H1 (cell line): Measurements from ENCODE around the gene SPSB2. TPM values are rescaled to one million over a fixed set of nuclear protein-coding genes. Genes with fewer than 3 reads are reported as not detected.

Experiments
- CTCF ChIA-PET: fragments of 300-600 bp; sonication (Branson Sonifier 250); formaldehyde crosslinking; loops from one replicate; lab custom pipeline; 2021; ENCODE audit not compliant: partially characterized antibody; lab: Charles Lee
- POLR2A ChIA-PET: fragments of 300-600 bp; sonication (Branson Sonifier 250); formaldehyde crosslinking; loops from one replicate; lab custom pipeline; 2021; ENCODE audit warnings: inconsistent platforms; ENCODE audit not compliant: partially characterized antibody; lab: Charles Lee
- DNase-seq, 2 experiments: peaks; one replicate each; pipeline versions ENCODE4 v3.0.0 to v3.0.0-alpha.2; 2010 to 2022; ENCODE audit warnings: low spot score in 2 of 2, low read depth in 1 of 2, mixed read lengths in 1 of 2
- FAIRE-seq: peaks from 2 replicates; lab custom pipeline; 2011; peaks lifted over from hg19 to GRCh38; lab: Jason Lieb, UNC
- H2AFZ ChIP-seq: 2 replicates; pipeline ENCODE4 v1.8.1; 2012; ENCODE audit warnings: low read length, inconsistent platforms
- H2AK5ac ChIP-seq: 2 replicates; pipeline ENCODE4 v1.6.1; 2013; ENCODE audit warnings: low read depth, low read length
- H2BK120ac ChIP-seq: replicated peaks from 2 replicates; pipeline ENCODE3; 2013; ENCODE audit warnings: low read depth, low read length, inconsistent platforms
- H2BK12ac ChIP-seq: 2 replicates; pipeline ENCODE4 v1.6.1; 2013; ENCODE audit warnings: low read depth, low read length
- H2BK15ac ChIP-seq: 2 replicates; pipeline ENCODE4 v1.6.1; 2013; ENCODE audit warnings: low read length
- H2BK20ac ChIP-seq: 2 replicates; pipeline ENCODE4 v1.6.1; 2013; ENCODE audit warnings: low read length
- H2BK5ac ChIP-seq: 2 replicates; pipeline ENCODE4 v1.6.1; 2013; ENCODE audit warnings: low read depth, low read length
- H3K14ac ChIP-seq: 2 replicates; pipeline ENCODE4 v1.6.1; 2013; ENCODE audit warnings: inconsistent platforms; ENCODE audit not compliant: insufficient read length
- H3K18ac ChIP-seq: 2 replicates; pipeline ENCODE4 v1.6.1; 2013; ENCODE audit warnings: low read length; ENCODE audit errors: extremely low read depth
- H3K23ac ChIP-seq: 2 replicates; pipeline ENCODE4 v1.6.1; 2013; ENCODE audit warnings: inconsistent platforms; ENCODE audit not compliant: insufficient read length
- H3K23me2 ChIP-seq: 2 replicates; pipeline ENCODE4 v1.6.1; 2013; ENCODE audit warnings: low read depth, low read length
- H3K27ac ChIP-seq: 2 replicates; pipeline ENCODE4 v1.6.1; 2011; ENCODE audit warnings: low read depth, low read length, inconsistent platforms
- H3K27me3 ChIP-seq, 4 experiments: replicated peaks in 1 of 4; 1 replicate in 1 of 4; 2 replicates in 3 of 4; pipeline versions ENCODE4 v1.6.1 to v1.8.1; 2011 to 2013; ENCODE audit warnings: low read length in 3 of 4, mild to moderate bottlenecking in 3 of 4, inconsistent platforms in 2 of 4, mixed read lengths in 2 of 4, moderate library complexity in 1 of 4; ENCODE audit not compliant: control insufficient read depth in 3 of 4, insufficient read depth in 3 of 4; ENCODE audit errors: extremely low read depth in 1 of 4
- H3K36me3 ChIP-seq, 4 experiments: 2 replicates each; pipeline versions ENCODE4 v1.6.1 to v1.8.1; 2011 to 2013; ENCODE audit warnings: mild to moderate bottlenecking in 4 of 4, low read length in 3 of 4, moderate library complexity in 2 of 4, control low read depth in 1 of 4, inconsistent platforms in 1 of 4; ENCODE audit not compliant: insufficient read depth in 4 of 4, control insufficient read depth in 2 of 4
- H3K4ac ChIP-seq: replicated peaks from 2 replicates; pipeline ENCODE3; 2013; ENCODE audit warnings: low read length, low read depth, mixed read lengths, inconsistent platforms; ENCODE audit not compliant: insufficient read length
- H3K4me1 ChIP-seq, 4 experiments: replicated peaks in 1 of 4; 1 replicate in 1 of 4; 2 replicates in 3 of 4; pipeline versions ENCODE4 v1.6.1 to v1.8.1; 2011 to 2013; ENCODE audit warnings: low read length in 3 of 4, inconsistent platforms in 2 of 4, mixed read lengths in 1 of 4; ENCODE audit not compliant: insufficient read depth in 4 of 4, control insufficient read depth in 3 of 4
- H3K4me2 ChIP-seq, 2 experiments: 2 replicates each; pipeline versions ENCODE4 v1.6.1 to v1.8.1; 2011 to 2013; ENCODE audit warnings: low read depth in 2 of 2, low read length in 2 of 2, control low read depth in 1 of 2, inconsistent platforms in 1 of 2, mild to moderate bottlenecking in 1 of 2; ENCODE audit not compliant: insufficient read depth in 1 of 2
- H3K4me3 ChIP-seq, 4 experiments: fragments of 200-600, 300-600 bp in 1 of 4; sonication (generic), shearing (Covaris generic), sonication (Bioruptor Twin) in 1 of 4; 2 replicates each; pipeline versions ENCODE4 v1.5.1 to v1.8.1; 2011 to 2016; ENCODE audit warnings: low read length in 4 of 4, low read depth in 3 of 4, control low read depth in 2 of 4, inconsistent platforms in 2 of 4, mild to moderate bottlenecking in 2 of 4, mixed read lengths in 1 of 4, moderate library complexity in 1 of 4; ENCODE audit not compliant: insufficient read depth in 2 of 4; ENCODE audit errors: extremely low read depth in 1 of 4
- H3K56ac ChIP-seq: replicated peaks from 2 replicates; pipeline ENCODE3; 2013; ENCODE audit warnings: low read depth, mild to moderate bottlenecking, mixed read lengths, low read length, inconsistent platforms; ENCODE audit not compliant: insufficient read length
- H3K79me1 ChIP-seq: 2 replicates; pipeline ENCODE4 v1.6.1; 2013; ENCODE audit warnings: low read depth, low read length, control low read depth
- H3K79me2 ChIP-seq, 2 experiments: 2 replicates each; pipeline versions ENCODE4 v1.6.1 to v1.8.1; 2012 to 2013; ENCODE audit warnings: low read length in 2 of 2, mild to moderate bottlenecking in 2 of 2, inconsistent platforms in 1 of 2; ENCODE audit not compliant: insufficient read depth in 2 of 2, control insufficient read depth in 1 of 2
- H3K9ac ChIP-seq, 4 experiments: replicated peaks in 1 of 4; 1 replicate in 1 of 4; 2 replicates in 3 of 4; pipeline versions ENCODE4 v1.6.1 to v1.8.1; 2011 to 2013; ENCODE audit warnings: low read depth in 3 of 4, low read length in 3 of 4, control low read depth in 2 of 4, mild to moderate bottlenecking in 2 of 4, moderate library complexity in 2 of 4, inconsistent platforms in 1 of 4; ENCODE audit errors: extremely low read depth in 1 of 4
- H3K9me3 ChIP-seq, 2 experiments: 2 replicates each; pipeline versions ENCODE4 v1.6.1 to v1.8.1; 2012 to 2013; ENCODE audit warnings: mild to moderate bottlenecking in 2 of 2, moderate library complexity in 2 of 2, control low read depth in 1 of 2, inconsistent platforms in 1 of 2, low read depth in 1 of 2, low read length in 1 of 2, mixed read lengths in 1 of 2; ENCODE audit not compliant: insufficient read depth in 2 of 2
- H4K20me1 ChIP-seq, 2 experiments: replicated peaks in 1 of 2; 2 replicates each; pipeline versions ENCODE3 to v1.8.1; 2011 to 2013; ENCODE audit warnings: inconsistent platforms in 2 of 2, low read length in 2 of 2, mild to moderate bottlenecking in 1 of 2; ENCODE audit not compliant: insufficient read depth in 2 of 2, control insufficient read depth in 1 of 2
- H4K5ac ChIP-seq: 2 replicates; pipeline ENCODE4 v1.6.1; 2013; ENCODE audit warnings: low read length, low read depth, mixed read lengths, inconsistent platforms; ENCODE audit not compliant: insufficient read length
- H4K8ac ChIP-seq: 2 replicates; pipeline ENCODE4 v1.8.0; 2013; ENCODE audit warnings: mild to moderate bottlenecking, moderate library complexity, low read length, inconsistent platforms; ENCODE audit not compliant: insufficient read depth; ENCODE audit errors: extremely low read depth
- H4K91ac ChIP-seq: replicated peaks from 2 replicates; pipeline ENCODE3; 2013; ENCODE audit warnings: low read length, mixed read lengths, inconsistent platforms; ENCODE audit not compliant: insufficient read length
- ASH2L ChIP-seq: fragments of 200-600, 300-600 bp; sonication (generic); IDR thresholded peaks from one replicate; pipeline ENCODE4 v1.7.1; 2017; ENCODE audit warnings: low read length
- CEBPB ChIP-seq: IDR thresholded peaks from 2 replicates; pipeline ENCODE4 v1.6.1; 2012; ENCODE audit warnings: low read depth, low read length
- KDM4A ChIP-seq: IDR thresholded peaks from one replicate; pipeline ENCODE4 v1.7.1; 2012; ENCODE audit warnings: low read depth, mild to moderate bottlenecking, moderate library complexity, low read length, inconsistent platforms; ENCODE audit not compliant: severe bottlenecking
- KDM5A ChIP-seq: fragments of 200-600 bp; IDR thresholded peaks from 2 replicates; pipeline ENCODE4 v1.7.1; 2012; ENCODE audit warnings: mild to moderate bottlenecking, low read length, inconsistent platforms, mixed read lengths
- POU5F1 ChIP-seq: IDR thresholded peaks from 2 replicates; pipeline ENCODE4 v1.6.1; 2011; ENCODE audit warnings: low read depth, mild to moderate bottlenecking, low read length, moderate library complexity
- RAD21 ChIP-seq, 2 experiments: IDR thresholded peaks in 1 of 2; conservative IDR thresholded peaks in 1 of 2; 2 replicates each; pipeline ENCODE4 v1.6.1; 2011; ENCODE audit warnings: low read depth in 2 of 2, low read length in 2 of 2, improper control_type of control experiment in 1 of 2, inconsistent platforms in 1 of 2, mild to moderate bottlenecking in 1 of 2, moderate library complexity in 1 of 2
- RFX5 ChIP-seq: IDR thresholded peaks from 2 replicates; pipeline ENCODE4 v1.6.1; 2011; ENCODE audit warnings: low read depth, low read length, improper control_type of control experiment, borderline replicate concordance
- SIRT6 ChIP-seq: IDR thresholded peaks from one replicate; pipeline ENCODE4 v1.7.1; 2012; ENCODE audit warnings: low read length, inconsistent platforms
- SIX5 ChIP-seq: IDR thresholded peaks from 2 replicates; pipeline ENCODE4 v1.6.1; 2011; ENCODE audit warnings: mild to moderate bottlenecking, low read depth, low read length
- SP4 ChIP-seq: IDR thresholded peaks from 2 replicates; pipeline ENCODE4 v1.6.1; 2012; ENCODE audit warnings: low read length, inconsistent platforms
- WGBS, 2 experiments: shearing (Covaris generic) in 1 of 2; methylation state at CpG; one replicate each; pipeline versions ENCODE4 v1.1.6 to v1.1.7; 2013 to 2015; ENCODE audit warnings: low lambda C conversion rate in 2 of 2, mixed read lengths in 2 of 2, inconsistent platforms in 1 of 2, low coverage in 1 of 2, missing lambda C conversion rate in 1 of 2; ENCODE audit not compliant: insufficient replicate concordance in 2 of 2, insufficient coverage in 1 of 2, insufficient read length in 1 of 2; ENCODE audit errors: extremely low coverage in 1 of 2, missing lambda C conversion rate in 1 of 2; 5-methylcytosine and 5-hydroxymethylcytosine counted together
- polyA plus RNA-seq, 7 experiments: library from polyadenylated mRNA; depleted of rRNA in 3 of 7; stranded (reverse) in 5 of 7; unstranded in 2 of 7; fragments of >200 nt in 5 of 7; fragments of 200-250 nt in 2 of 7; gene quantifications; 1 replicate in 5 of 7; 2 replicates in 1 of 7; 4 replicates in 1 of 7; pipeline versions ENCODE4 v1.2.1 to v1.2.3, GENCODE V29; 2011 to 2013; ENCODE audit warnings: missing spikeins in 2 of 7, mixed read lengths in 2 of 7
- total RNA-seq: library from RNA; stranded (reverse); fragmentation: NEBNext Ultra II Directional; extraction: Animal tissue kit (Norgen Biotek cat#: 25700); gene quantifications from 2 replicates; pipeline ENCODE4 v1.2.1, GENCODE V29; 2021
- TF ChIP-seq, protein P1 (sequence below): IDR thresholded peaks from 2 replicates; pipeline ENCODE4 v1.6.1; 2011; ENCODE audit warnings: low read length, improper control_type of control experiment
- TF ChIP-seq, protein P2 (sequence below): IDR thresholded peaks from 2 replicates; pipeline ENCODE4 v1.6.1; 2012; ENCODE audit warnings: inconsistent platforms

The SPSB2 gene
- total and polyA plus RNA-seq, 2 of the 8 experiments (the other 6 are each of a cell fraction or from before 2014, with no cell fraction given), result 13.0 to 23.2 TPM

DNA sequence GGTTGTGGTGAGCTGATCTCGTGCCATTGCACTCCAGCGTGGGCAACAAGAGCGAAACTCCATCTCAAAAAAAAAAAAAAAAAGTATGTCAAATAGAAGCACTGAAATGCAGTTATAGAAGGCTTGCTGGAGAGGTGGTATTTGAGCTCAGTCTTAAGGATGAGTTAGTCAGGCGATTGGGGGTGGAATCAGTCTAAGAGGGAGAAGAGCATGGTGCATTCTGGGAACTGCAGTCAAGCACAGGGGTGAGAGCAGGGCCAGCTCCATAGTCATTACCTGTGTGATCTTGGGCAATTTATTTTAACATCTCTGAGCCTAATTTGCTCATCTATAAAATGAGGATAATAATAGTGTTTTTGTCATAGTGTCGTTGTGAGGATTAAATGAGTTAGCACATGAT is 38.2 kb downstream of the SPSB2 start:
- Histone ChIP-seq H3K79me2 (peaks cover 0 to 3% of the 10 kb centered on the region in 2 experiments; a peak in 1 of 4 replicates), H4K91ac (no peak overlapping the region), H3K9ac (no peak overlapping the region), H2BK12ac (no peak overlapping the region), H3K27ac (no peak overlapping the region), H2BK5ac (no peak overlapping the region), H2BK15ac (no peak overlapping the region), H3K27me3 (no peaks in the 10 kb centered on the region), H3K56ac (no peak overlapping the region), H3K23me2 (no peaks in the 10 kb centered on the region), H3K4ac (no peak overlapping the region), H3K9me3 (no peaks in the 10 kb centered on the region), H2BK20ac (no peak overlapping the region), H2AK5ac (no peak overlapping the region), H3K18ac (no peak overlapping the region), H3K14ac (no peak overlapping the region), H2BK120ac (no peak overlapping the region), H4K20me1 (peaks cover 8 to 9% of the 10 kb centered on the region in 2 experiments), H3K4me1 (peaks cover 0 to 6% (median 1%) of the 10 kb centered on the region in 4 experiments; a peak in 5 of 7 replicates), H2AFZ (no peak overlapping the region), H3K4me2 (no peak overlapping the region), H4K8ac (no peak overlapping the region), H3K36me3 (peaks cover 27 to 70% (median 54%) of the 10 kb centered on the region in 4 experiments), H3K23ac (no peak overlapping the region), H3K4me3 (no peak overlapping the region), H4K5ac (no peak overlapping the region), H3K79me1 (peaks cover 4% of the 10 kb centered on the region)
- DNase-seq, result no peak
- ChIA-PET POLR2A (interaction anchor here (0.6 to 27.1 kb wide), 14 partner anchors 3 to 247 kb away, joined by 3 to 588 read pairs (median 4); partner anchors contain the start of genes C12orf57, CDCA3, GNB3 and GPR162), CTCF (interaction anchor here (0.8 to 23.7 kb wide), 25 partner anchors 10 to 339 kb away, joined by 3 to 532 read pairs (median 6); partner anchors contain the start of genes CD4, CDCA3, COPS7A and GNB3)
- WGBS, 2 experiments, result 92% methylated on average over 5 of the region's 5 CpGs; no CpG with 5 or more reads in 1 of the 2 experiments
- no peak for FAIRE-seq
- TF ChIP-seq KDM4A (no peak), KDM5A (no peak), SP4 (no peak), RAD21 (IDR thresholded peaks at IDR 0.05 in 1 of 2, conservative IDR thresholded peaks at IDR 0.05 in 1 of 2; ENCODE audit: low read depth in 2 of 2, low read length in 2 of 2) (no peak), ASH2L (no peak), SIRT6 (no peak), POU5F1 (no peak), SIX5 (no peak), RFX5 (no peak), CEBPB (no peak)
- TF ChIP-seq, protein P1, sequence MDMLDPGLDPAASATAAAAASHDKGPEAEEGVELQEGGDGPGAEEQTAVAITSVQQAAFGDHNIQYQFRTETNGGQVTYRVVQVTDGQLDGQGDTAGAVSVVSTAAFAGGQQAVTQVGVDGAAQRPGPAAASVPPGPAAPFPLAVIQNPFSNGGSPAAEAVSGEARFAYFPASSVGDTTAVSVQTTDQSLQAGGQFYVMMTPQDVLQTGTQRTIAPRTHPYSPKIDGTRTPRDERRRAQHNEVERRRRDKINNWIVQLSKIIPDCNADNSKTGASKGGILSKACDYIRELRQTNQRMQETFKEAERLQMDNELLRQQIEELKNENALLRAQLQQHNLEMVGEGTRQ, result no peak
- TF ChIP-seq, protein P2, sequence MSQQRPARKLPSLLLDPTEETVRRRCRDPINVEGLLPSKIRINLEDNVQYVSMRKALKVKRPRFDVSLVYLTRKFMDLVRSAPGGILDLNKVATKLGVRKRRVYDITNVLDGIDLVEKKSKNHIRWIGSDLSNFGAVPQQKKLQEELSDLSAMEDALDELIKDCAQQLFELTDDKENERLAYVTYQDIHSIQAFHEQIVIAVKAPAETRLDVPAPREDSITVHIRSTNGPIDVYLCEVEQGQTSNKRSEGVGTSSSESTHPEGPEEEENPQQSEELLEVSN, result no peak
